Activated CD4-positive, alpha-beta T cell treated with anti-CD3 and anti-CD28 coated beads, Interleukin-2, amount 50 U/mL, for 1 hour (primary cell): ENCODE results near the gene PDE1C.

Source experiments
- DNase-seq: peaks from one replicate; pipeline ENCODE4 v3.0.0-alpha.2; 2020

Gene PDE1C

GRCh38 chr7:31761646-31762045 lies 308.6 kb downstream of the PDE1C start:
- no peak for DNase-seq

- no peak for DNase-seq
Observed at GRCh38 chr7:31758755-31759154, 311.5 kb downstream of the PDE1C start.

- no peak for DNase-seq
Observed at GRCh38 chr7:31751726-31752125, 318.5 kb downstream of the PDE1C start.

- DNase-seq, result no peak
Observed at GRCh38 chr7:31748084-31748483, 322.1 kb downstream of the PDE1C start.

DNA sequence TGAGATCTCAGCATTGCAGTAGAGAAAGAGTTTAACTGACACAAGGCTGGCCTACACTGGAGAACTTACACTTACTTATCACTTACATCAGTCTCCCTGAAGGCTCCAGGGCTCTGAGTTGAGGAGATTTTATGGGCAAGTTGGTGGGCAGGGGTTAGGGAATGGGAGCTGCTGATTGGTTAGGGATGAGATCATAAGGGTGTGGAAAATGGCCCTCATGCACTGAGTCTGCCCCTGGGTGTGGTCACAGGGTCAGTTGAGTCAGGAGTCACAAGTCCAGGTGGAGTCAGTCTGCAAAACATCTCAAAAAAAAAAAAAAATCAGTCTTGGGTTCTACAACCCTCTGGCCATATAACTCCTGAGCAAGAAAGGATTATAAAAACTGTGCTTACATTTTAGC lies 322.7 kb downstream of the PDE1C start:
- no peak for DNase-seq

DNA sequence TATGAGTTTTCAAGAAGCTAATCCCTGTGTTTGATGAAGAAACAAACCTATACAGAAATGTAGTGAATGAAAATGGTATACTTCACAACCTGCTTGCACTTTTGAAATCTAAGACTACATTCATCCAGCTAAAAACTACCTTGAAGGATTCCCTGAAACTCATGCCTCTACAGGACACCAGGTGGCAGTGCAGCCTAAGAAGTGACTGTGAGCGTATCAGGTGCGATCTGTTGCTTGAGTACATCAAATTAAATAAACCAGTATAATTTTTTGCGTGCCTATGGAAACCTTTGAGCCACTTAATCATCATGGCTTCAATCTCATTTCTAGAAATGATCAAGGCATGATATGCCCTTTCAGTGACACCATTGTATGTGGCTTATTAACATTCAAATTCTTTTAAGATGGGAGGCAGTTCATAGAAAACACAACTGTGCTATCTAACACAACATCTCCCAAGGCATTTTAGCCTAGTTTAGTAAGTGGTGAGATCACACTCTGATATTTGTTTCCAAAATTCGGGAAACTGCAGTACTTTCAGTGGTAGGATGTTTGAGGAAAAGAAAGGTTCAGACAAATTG lies 325.8 kb downstream of the PDE1C start:
- peak; percentile 3 for DNase-seq

DNA sequence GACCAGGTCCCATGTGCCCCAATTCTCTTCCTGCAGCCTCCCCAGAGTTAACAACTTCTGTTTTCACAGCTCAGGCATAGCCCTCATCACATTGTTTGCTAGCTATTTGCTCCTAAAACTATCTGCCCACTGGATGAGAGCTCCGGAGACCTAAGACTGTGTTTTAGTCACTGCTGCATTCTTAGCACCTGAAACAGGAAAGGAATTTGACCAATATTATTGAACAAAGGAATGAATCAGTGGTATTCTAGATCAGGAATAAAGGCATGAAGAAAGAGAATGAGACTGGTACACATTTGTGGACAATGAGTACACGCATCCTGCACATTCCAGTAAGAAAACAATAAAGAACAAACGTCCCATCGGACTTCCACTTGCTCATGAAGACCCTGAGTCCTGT lies 328.4 kb downstream of the PDE1C start:
- no peak for DNase-seq

DNA sequence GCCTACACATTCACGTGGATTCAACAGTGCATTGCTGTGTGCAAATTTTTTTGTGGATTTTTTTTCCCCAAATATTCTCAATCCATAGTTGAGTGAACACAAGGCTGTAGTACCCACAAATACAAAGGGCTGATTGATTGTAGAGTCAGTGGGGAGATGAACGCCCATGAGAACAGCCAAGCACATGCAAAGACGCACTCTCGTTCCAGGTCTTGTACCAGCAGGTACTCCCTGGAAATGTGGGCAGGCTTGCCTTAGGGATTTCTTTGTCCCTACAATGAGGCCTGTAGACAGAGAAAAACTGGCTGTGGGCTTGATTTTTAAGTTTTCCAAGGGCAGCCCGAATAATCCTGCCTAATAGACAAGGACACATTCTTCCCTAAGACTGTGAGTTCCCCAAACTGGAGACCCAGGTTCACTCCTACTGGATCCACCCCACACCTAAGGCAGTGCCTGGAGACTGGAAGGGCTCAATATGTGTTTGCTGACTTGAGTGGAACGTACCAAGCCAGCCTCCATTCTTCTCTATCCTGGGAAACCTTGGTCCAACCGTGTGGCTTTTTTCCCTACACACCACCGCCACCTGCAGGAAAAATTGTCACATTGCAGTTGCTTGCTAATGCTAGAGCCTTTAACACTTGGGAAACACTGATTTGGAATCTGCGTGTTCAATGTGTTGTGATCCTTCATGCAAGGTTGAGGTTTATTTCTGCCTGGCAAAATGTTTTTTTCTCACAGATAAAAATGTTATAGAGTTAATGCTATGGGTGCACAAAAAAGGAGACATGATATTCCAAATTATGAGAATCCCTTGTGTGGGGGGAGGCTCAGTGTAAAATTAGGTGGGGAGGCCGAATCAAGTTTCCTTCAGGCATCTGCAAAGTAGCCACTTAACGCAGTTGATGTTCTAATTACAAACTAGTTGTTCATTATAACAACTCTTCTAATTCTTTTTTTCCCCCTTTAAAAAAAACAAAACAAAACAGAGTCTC lies 333.9 kb downstream of the PDE1C start:
- DNase-seq, result no peak

DNA sequence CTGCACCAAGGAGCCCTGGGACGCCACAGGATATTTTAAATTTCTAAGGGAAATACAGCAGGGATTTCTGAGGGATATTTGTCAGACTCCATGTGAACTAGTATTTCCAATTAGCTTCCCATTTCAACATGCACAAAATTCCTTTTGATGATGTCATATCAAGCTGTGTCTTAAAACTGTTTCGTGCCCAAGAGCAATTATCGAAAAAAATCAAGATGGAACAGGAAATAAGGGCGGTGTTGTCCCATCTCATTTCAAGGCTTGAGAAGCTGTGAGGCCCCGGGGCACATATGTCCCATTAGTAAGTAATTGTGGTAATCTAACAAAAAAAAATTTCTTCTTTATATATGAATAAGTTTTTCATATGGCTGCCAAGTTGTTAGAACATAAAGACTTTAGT lies 335.8 kb downstream of the PDE1C start:
- DNase-seq, result no peak

DNA sequence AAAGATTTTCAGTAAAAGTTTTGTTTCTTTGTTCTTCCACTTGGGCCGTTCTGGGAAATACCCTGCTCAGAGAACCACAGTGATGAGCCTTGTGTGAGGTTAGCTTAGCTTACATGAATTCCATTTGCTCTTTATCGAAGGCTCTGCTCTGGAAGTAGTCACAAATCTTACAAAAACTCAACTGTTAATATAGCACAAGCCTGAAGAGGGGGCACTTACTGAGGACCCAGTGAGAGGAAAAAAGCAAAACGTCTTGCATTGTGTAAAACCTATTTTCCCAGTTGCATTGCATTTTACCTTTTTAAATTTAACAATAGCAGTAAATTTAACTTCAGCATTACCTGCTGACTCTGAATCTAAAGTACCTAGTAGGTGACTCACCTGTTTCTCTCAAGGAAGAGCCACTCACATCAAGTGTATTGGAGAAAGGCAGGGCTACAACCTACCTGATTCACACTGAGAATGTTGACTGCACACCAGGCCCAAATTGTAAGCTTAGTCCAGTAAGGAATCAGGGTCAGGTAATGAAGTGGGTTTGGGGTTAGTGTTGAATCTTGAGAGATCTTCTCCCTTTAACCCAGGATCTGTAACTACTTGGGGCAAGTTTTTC lies 340.9 kb downstream of the PDE1C start:
- no peak for DNase-seq

- DNase-seq, result no peak
Observed at GRCh38 chr7:31724696-31725095, 345.5 kb downstream of the PDE1C start.

- no peak for DNase-seq
Observed at GRCh38 chr7:31720366-31720765, 349.8 kb downstream of the PDE1C start.

GRCh38 chr7:31716355-31716754 lies 353.9 kb downstream of the PDE1C start:
- DNase-seq, result no peak

DNA sequence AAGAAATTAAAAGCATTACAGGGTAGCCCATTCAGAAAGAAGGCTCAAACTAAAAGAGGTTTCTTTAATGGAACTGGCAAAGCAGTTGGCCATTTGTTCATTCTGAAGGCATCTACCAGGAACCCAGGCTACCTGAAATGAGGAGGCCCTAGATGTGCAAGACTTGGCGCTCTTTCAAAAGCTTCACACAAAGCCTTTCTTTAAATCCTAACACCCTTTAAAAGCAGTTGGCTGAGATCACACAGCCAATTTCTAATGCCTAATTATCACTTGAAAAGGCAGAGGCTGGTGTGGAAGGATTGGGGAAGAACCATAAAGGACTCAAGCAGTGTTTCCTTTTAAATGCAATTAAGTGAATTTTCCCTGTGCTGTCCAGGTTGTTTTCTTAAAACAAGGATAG lies 360.0 kb downstream of the PDE1C start:
- no peak for DNase-seq

DNA sequence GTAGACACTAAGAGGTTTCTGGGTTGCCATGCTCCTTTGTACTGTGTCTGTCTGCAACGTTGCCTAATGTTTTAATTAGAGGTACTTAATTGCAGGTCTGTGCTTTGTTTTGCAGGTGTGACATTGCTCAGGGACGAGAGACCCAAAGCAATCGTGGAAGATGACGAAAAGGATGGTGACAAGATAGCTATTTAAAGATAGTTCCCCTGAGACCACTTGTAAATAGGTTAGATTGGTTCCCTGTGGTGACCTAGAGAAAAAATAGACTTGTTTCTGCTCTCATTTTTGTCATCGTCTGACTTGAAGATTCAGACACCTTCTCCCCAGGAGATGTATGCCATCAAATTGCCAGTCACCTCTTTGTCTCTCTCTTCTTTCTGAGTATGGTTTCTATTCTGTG lies 363.1 kb downstream of the PDE1C start:
- no peak for DNase-seq

DNA sequence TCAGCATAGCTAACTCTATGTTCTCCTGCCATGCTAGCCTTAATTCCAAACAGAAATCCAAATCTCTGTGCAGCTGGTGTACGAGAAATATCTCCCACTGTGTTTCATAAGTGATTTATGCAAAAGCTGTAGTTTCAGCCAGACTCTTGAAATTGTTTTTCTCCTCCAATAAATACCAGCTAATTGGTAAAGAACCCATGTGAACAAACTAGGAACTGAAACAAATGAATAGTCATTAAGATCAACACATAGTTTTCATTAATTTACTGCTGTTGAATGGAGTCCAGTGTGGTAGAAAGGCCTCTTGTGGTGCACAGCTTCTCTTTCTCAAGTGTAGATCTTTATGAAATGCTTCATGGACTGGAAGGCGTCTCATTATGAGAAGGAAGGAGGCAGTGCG lies 364.8 kb downstream of the PDE1C start:
- no peak for DNase-seq

- DNase-seq, result no peak
Observed at GRCh38 chr7:31702354-31702753, 367.9 kb downstream of the PDE1C start.
